Fibroblast of skin of left quadriceps (primary cell): ENCODE results near the gene ARNT2.
A peak's percentile ranks its signal among the peaks of the same experiment; 100 is the strongest.

Experiments
- DNase-seq, 2 experiments: peaks; one replicate each; pipeline ENCODE4 v3.0.0-alpha.2; 2013; ENCODE audit warnings: low read depth in 2 of 2

The ARNT2 gene

GRCh38 chr15:80556694-80557367 is 152.6 kb downstream of the ARNT2 start:
- peak; percentile 71 for DNase-seq

GRCh38 chr15:80557441-80558234 is 153.5 kb downstream of the ARNT2 start:
- DNase-seq, result no peak

- DNase-seq, result no peak
Measured at GRCh38 chr15:80558631-80559319, 154.6 kb downstream of the ARNT2 start.

- DNase-seq, result no peak
Measured at GRCh38 chr15:80559320-80559693, 155.1 kb downstream of the ARNT2 start.

GRCh38 chr15:80559761-80560160 is 155.6 kb downstream of the ARNT2 start:
- no peak for DNase-seq

- no peak for DNase-seq
Measured at GRCh38 chr15:80560601-80561400, 156.6 kb downstream of the ARNT2 start.

- no peak for DNase-seq
Measured at GRCh38 chr15:80561500-80561899, 157.3 kb downstream of the ARNT2 start.

GRCh38 chr15:80562033-80562432 is 157.9 kb downstream of the ARNT2 start:
- no peak for DNase-seq

- DNase-seq, result no peak
Measured at GRCh38 chr15:80562846-80563245, 158.7 kb downstream of the ARNT2 start.

GRCh38 chr15:80563372-80563997 is 159.3 kb downstream of the ARNT2 start:
- DNase-seq, result no peak

GRCh38 chr15:80564056-80564455 is 159.9 kb downstream of the ARNT2 start:
- no peak for DNase-seq

- DNase-seq, result no peak
Measured at GRCh38 chr15:80565398-80565797, 161.2 kb downstream of the ARNT2 start.

- no peak for DNase-seq
Measured at GRCh38 chr15:80565988-80566387, 161.8 kb downstream of the ARNT2 start.

- DNase-seq, result peak; percentile 73 to 74
Measured at GRCh38 chr15:80567721-80568157, 163.6 kb downstream of the ARNT2 start.

- DNase-seq, result no peak
Measured at GRCh38 chr15:80568298-80568697, 164.1 kb downstream of the ARNT2 start.

GRCh38 chr15:80568876-80569605 is 164.9 kb downstream of the ARNT2 start:
- no peak for DNase-seq

- DNase-seq, result no peak
Measured at GRCh38 chr15:80569656-80570055, 165.5 kb downstream of the ARNT2 start.

- no peak for DNase-seq
Measured at GRCh38 chr15:80570553-80570952, 166.4 kb downstream of the ARNT2 start.

GRCh38 chr15:80572337-80572736 is 168.2 kb downstream of the ARNT2 start:
- DNase-seq, result no peak

GRCh38 chr15:80573606-80574005 is 169.4 kb downstream of the ARNT2 start:
- no peak for DNase-seq

- no peak for DNase-seq
Measured at GRCh38 chr15:80574590-80574989, 170.4 kb downstream of the ARNT2 start.
